ENCODE results near the gene IL3RA.

GRCh38 chrX:1422135-1422465 is 85.5 kb downstream of the IL3RA start:
- TF ChIP-seq, protein P1, sequence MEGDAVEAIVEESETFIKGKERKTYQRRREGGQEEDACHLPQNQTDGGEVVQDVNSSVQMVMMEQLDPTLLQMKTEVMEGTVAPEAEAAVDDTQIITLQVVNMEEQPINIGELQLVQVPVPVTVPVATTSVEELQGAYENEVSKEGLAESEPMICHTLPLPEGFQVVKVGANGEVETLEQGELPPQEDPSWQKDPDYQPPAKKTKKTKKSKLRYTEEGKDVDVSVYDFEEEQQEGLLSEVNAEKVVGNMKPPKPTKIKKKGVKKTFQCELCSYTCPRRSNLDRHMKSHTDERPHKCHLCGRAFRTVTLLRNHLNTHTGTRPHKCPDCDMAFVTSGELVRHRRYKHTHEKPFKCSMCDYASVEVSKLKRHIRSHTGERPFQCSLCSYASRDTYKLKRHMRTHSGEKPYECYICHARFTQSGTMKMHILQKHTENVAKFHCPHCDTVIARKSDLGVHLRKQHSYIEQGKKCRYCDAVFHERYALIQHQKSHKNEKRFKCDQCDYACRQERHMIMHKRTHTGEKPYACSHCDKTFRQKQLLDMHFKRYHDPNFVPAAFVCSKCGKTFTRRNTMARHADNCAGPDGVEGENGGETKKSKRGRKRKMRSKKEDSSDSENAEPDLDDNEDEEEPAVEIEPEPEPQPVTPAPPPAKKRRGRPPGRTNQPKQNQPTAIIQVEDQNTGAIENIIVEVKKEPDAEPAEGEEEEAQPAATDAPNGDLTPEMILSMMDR (IDR thresholded peaks at IDR 0.05; ENCODE audit: low read depth, low read length, missing input control) = no peak
- TF ChIP-seq RXRA (IDR thresholded peaks at IDR 0.05) (no peak), TAF1 (conservative IDR thresholded peaks at IDR 0.05) (no peak), FOXA1 (IDR thresholded peaks at IDR 0.05) (no peak), RAD21 (IDR thresholded peaks at IDR 0.05) (no peak)
- TF ChIP-seq, protein P2, sequence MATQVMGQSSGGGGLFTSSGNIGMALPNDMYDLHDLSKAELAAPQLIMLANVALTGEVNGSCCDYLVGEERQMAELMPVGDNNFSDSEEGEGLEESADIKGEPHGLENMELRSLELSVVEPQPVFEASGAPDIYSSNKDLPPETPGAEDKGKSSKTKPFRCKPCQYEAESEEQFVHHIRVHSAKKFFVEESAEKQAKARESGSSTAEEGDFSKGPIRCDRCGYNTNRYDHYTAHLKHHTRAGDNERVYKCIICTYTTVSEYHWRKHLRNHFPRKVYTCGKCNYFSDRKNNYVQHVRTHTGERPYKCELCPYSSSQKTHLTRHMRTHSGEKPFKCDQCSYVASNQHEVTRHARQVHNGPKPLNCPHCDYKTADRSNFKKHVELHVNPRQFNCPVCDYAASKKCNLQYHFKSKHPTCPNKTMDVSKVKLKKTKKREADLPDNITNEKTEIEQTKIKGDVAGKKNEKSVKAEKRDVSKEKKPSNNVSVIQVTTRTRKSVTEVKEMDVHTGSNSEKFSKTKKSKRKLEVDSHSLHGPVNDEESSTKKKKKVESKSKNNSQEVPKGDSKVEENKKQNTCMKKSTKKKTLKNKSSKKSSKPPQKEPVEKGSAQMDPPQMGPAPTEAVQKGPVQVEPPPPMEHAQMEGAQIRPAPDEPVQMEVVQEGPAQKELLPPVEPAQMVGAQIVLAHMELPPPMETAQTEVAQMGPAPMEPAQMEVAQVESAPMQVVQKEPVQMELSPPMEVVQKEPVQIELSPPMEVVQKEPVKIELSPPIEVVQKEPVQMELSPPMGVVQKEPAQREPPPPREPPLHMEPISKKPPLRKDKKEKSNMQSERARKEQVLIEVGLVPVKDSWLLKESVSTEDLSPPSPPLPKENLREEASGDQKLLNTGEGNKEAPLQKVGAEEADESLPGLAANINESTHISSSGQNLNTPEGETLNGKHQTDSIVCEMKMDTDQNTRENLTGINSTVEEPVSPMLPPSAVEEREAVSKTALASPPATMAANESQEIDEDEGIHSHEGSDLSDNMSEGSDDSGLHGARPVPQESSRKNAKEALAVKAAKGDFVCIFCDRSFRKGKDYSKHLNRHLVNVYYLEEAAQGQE (IDR thresholded peaks at IDR 0.05) = no peak
- TF ChIP-seq, protein P3, sequence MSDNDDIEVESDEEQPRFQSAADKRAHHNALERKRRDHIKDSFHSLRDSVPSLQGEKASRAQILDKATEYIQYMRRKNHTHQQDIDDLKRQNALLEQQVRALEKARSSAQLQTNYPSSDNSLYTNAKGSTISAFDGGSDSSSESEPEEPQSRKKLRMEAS (IDR thresholded peaks at IDR 0.05) = no peak
